Measurements from ENCODE around the gene OR6B1. TPM values are rescaled to one million over a fixed set of nuclear protein-coding genes. Genes with fewer than 3 reads are reported as not detected.

OR6B1 gene
- total and polyA plus RNA-seq, 2 of the 8 experiments (the other 6 are each of a cell fraction or from before 2014, with no cell fraction given): not detected

DNA sequence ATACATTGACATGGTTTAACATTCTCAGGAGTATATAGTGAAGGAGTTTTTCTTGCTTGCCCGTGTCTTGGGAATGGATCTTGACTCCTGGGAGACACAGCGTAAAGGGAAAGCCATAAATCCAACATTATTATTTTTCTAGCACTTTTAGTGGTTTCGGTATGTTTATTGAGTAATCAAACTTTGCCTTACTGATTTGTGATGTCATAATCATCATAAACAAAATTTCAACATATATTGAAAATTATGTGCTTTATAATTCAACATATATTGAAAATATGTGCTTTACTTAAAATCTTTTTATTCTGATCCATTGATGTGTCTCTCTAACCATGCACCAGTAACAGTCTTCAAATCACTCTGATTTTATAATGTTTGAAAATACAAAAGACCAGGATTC is 28.4 kb downstream of the OR6B1 start (continued):
- TF ChIP-seq CHD7 (IDR thresholded peaks at IDR 0.05; ENCODE audit: insufficient replicate concordance, low read length): no peak
- TF ChIP-seq, protein P1, sequence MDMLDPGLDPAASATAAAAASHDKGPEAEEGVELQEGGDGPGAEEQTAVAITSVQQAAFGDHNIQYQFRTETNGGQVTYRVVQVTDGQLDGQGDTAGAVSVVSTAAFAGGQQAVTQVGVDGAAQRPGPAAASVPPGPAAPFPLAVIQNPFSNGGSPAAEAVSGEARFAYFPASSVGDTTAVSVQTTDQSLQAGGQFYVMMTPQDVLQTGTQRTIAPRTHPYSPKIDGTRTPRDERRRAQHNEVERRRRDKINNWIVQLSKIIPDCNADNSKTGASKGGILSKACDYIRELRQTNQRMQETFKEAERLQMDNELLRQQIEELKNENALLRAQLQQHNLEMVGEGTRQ (IDR thresholded peaks at IDR 0.05; ENCODE audit: low read length): no peak

All from H1 (cell line).